ENCODE measurements around the gene TP63. TPM values are rescaled to one million over a fixed set of nuclear protein-coding genes. Genes with fewer than 3 reads are reported as not detected.
"Not testable (repeated sequence)": the region's sequence is repeated elsewhere in the genome, so short reads cannot be mapped to it uniquely, and the experiment has no call there.

TP63 gene
- total RNA-seq, 1 donor from 2014 or later = 122 TPM

- TF ChIP-seq, protein P1, sequence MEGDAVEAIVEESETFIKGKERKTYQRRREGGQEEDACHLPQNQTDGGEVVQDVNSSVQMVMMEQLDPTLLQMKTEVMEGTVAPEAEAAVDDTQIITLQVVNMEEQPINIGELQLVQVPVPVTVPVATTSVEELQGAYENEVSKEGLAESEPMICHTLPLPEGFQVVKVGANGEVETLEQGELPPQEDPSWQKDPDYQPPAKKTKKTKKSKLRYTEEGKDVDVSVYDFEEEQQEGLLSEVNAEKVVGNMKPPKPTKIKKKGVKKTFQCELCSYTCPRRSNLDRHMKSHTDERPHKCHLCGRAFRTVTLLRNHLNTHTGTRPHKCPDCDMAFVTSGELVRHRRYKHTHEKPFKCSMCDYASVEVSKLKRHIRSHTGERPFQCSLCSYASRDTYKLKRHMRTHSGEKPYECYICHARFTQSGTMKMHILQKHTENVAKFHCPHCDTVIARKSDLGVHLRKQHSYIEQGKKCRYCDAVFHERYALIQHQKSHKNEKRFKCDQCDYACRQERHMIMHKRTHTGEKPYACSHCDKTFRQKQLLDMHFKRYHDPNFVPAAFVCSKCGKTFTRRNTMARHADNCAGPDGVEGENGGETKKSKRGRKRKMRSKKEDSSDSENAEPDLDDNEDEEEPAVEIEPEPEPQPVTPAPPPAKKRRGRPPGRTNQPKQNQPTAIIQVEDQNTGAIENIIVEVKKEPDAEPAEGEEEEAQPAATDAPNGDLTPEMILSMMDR (IDR thresholded peaks at IDR 0.05; ENCODE audit: insufficient read depth, low read length, severe bottlenecking) = no peak
- DNase-seq (ENCODE audit: low read depth) = no peak
- no peak overlapping the region for H3K4me3 ChIP-seq (ENCODE audit: low read depth, low read length)
- no peaks in the 10 kb centered on the region for H3K36me3 ChIP-seq (ENCODE audit: control insufficient read depth, insufficient read depth, low read length)
- no peaks in the 10 kb centered on the region for H3K27me3 ChIP-seq (ENCODE audit: control insufficient read depth, insufficient read depth, low read length)
- no peak for FAIRE-seq
Measured at GRCh38 chr3:189655617-189656016, 24.4 kb downstream of the TP63 start.

DNA sequence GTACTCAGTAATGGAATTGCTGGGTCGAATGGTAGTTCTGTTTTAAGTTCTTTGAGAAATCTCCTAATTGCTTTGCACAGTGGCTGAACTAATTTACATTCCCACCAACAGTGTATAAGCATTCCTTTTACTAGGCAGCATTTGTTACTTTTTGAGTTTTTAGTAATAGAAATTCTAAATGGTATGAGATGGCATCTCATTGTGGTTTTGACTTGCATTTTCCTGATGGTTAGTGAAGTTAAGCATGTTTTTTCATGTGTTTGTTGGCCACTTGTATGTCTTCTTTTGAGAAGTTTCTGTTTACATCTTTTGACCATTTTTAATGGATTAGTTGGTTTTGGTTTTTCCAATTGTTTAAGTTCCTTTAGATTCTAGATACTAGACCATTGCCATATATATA lies 28.4 kb downstream of the TP63 start:
- Histone ChIP-seq H3K4me3 (ENCODE audit: low read depth, low read length) (no peak overlapping the region), H3K36me3 (ENCODE audit: control insufficient read depth, insufficient read depth, low read length) (no peaks in the 10 kb centered on the region), H3K27me3 (ENCODE audit: control insufficient read depth, insufficient read depth, low read length) (no peaks in the 10 kb centered on the region)
- FAIRE-seq (no peak), DNase-seq (ENCODE audit: low read depth) (no peak)
- TF ChIP-seq, protein P1 (IDR thresholded peaks at IDR 0.05; ENCODE audit: insufficient read depth, low read length, severe bottlenecking) = no peak

DNA sequence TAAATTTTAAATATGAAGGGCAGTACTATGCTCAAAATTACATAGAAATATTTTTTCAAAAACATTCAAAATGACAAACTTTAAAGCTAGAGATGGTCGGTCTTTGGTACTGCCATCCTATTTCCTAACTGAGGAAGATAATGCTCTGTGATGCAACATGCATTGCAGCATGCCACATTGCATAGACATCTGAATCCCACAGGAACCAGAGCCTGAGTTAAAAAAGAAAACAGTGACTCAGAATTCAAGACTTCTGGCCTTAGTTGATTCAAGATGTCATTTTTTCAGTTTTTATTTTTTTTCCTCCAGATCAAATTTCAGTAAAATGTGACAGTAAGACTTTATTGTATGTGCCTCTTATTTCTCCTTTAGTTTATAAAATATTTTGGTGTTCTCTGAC lies 33.1 kb downstream of the TP63 start:
- no peak overlapping the region for H3K4me3 ChIP-seq (ENCODE audit: low read depth, low read length)
- H3K36me3 ChIP-seq (ENCODE audit: control insufficient read depth, insufficient read depth, low read length) = no peaks in the 10 kb centered on the region
- FAIRE-seq (no peak), DNase-seq (ENCODE audit: low read depth) (peak; percentile 91)
- TF ChIP-seq, protein P1 (IDR thresholded peaks at IDR 0.05; ENCODE audit: insufficient read depth, low read length, severe bottlenecking) = no peak
- no peaks in the 10 kb centered on the region for H3K27me3 ChIP-seq (ENCODE audit: control insufficient read depth, insufficient read depth, low read length)

- DNase-seq (ENCODE audit: low read depth); H3K27me3 ChIP-seq (ENCODE audit: control insufficient read depth, insufficient read depth, low read length); H3K36me3 ChIP-seq (ENCODE audit: control insufficient read depth, insufficient read depth, low read length); FAIRE-seq; H3K4me3 ChIP-seq (ENCODE audit: low read depth, low read length): not testable (repeated sequence)
Measured at GRCh38 chr3:189672346-189672745, 41.2 kb downstream of the TP63 start.

DNA sequence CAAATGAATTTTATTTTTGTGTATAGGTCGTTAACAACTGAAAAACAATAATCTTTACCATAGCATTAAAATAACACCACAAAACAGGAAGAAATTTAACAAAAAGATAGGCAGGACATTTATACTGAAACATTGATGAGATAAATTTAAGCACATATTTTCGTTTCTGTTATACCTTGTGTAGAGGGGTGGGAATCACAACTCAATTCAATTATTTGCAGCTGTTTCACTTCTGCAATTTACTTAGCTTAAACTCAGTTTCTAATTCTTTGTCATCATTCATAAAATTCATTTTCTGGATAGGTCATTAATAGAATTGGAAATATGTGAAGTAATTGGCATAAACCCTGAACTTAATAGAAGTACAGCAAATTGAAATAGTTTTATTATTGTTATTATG lies 42.3 kb downstream of the TP63 start:
- FAIRE-seq = no peak
- TF ChIP-seq, protein P1 (IDR thresholded peaks at IDR 0.05; ENCODE audit: insufficient read depth, low read length, severe bottlenecking) = no peak

DNA sequence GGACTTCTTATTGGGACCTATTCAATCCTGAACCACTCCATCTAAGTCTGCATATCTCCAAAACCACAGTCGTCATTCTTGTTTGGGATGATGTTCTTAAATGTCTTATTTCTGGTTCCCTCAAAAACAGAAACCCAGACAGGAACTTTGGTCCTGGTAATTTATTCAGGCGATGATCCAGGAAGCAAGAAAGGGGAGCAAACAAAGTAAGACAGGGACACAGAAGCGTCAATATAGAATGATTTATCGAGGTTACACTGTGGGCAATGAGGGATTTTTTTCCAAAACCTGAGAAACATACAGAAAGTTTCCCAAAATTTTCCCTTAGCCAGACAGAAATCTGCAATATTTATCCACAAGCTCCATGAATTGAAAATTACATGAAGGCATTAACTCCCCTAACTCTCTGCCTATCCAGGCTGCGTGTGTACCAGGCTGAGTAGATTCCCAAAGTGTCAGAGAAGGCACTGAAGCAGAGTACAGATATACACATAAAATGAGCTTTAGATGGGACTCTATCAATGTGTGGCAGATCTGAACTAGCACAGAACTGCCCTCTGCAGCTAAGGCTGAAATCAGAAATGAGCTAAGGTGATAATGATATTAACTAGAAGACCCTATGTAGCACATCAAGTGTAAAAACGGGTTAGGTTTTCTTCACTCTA lies 43.2 kb downstream of the TP63 start:
- TF ChIP-seq, protein P1 (IDR thresholded peaks at IDR 0.05; ENCODE audit: insufficient read depth, low read length, severe bottlenecking) = no peak
- no peak overlapping the region for H3K4me3 ChIP-seq (ENCODE audit: low read depth, low read length)
- H3K36me3 ChIP-seq (ENCODE audit: control insufficient read depth, insufficient read depth, low read length) = no peaks in the 10 kb centered on the region
- FAIRE-seq = peak; percentile 36
- no peaks in the 10 kb centered on the region for H3K27me3 ChIP-seq (ENCODE audit: control insufficient read depth, insufficient read depth, low read length)
- no peak for DNase-seq (ENCODE audit: low read depth)

More for the DNA sequence above, 42.3 kb downstream of the TP63 start:
- no peaks in the 10 kb centered on the region for H3K27me3 ChIP-seq (ENCODE audit: control insufficient read depth, insufficient read depth, low read length)
- no peak overlapping the region for H3K4me3 ChIP-seq (ENCODE audit: low read depth, low read length)
- H3K36me3 ChIP-seq (ENCODE audit: control insufficient read depth, insufficient read depth, low read length) = no peaks in the 10 kb centered on the region
- DNase-seq (ENCODE audit: low read depth) = no peak

Data from bronchial epithelial cell (primary cell).